OCI-LY7 (cell line): ENCODE results near the gene EXO5. TPM values are rescaled to one million over a fixed set of nuclear protein-coding genes. Genes with fewer than 3 reads are reported as not detected.
"Not testable (repeated sequence)": the region's sequence is repeated elsewhere in the genome, so short reads cannot be mapped to it uniquely, and the experiment has no call there.

Experiments
- BruUV-seq: library from RNA; stranded (reverse); fragments of 400-500 nt; replicated peaks from 2 replicates; lab custom pipeline; 2021; lab: Mats Ljungman, UMichigan
- CTCF ChIA-PET: fragments of 300-600 bp; sonication (Branson Sonifier 250); formaldehyde crosslinking; loops from one replicate; lab custom pipeline; 2022; ENCODE audit warnings: antibody characterized with exemption; ENCODE audit not compliant: unreplicated experiment; lab: Charles Lee
- POLR2A ChIA-PET: fragments of 300-600 bp; sonication (Branson Sonifier 250); formaldehyde crosslinking; loops from one replicate; lab custom pipeline; 2022; ENCODE audit warnings: antibody characterized with exemption; lab: Charles Lee
- DNase-seq: peaks from one replicate; pipeline ENCODE4 v3.0.0-alpha.2; 2015; ENCODE audit warnings: low spot score
- H2AFZ ChIP-seq: fragments of 200-600 bp; sonication (generic), shearing (Covaris generic); 2 replicates; pipeline ENCODE4 v1.6.1; 2014; ENCODE audit warnings: mild to moderate bottlenecking, antibody characterized with exemption, low read length, moderate library complexity
- H3K27ac ChIP-seq: fragments of 200-600 bp; sonication (generic); 2 replicates; pipeline ENCODE4 v1.5.1; 2014; ENCODE audit warnings: mixed run types, low read depth, mild to moderate bottlenecking, moderate library complexity, low read length, inconsistent platforms; ENCODE audit not compliant: poor library complexity, severe bottlenecking
- H3K36me3 ChIP-seq: fragments of 200-600 bp; sonication (generic); 2 replicates; pipeline ENCODE4 v1.6.1; 2014; ENCODE audit warnings: mild to moderate bottlenecking, antibody characterized with exemption, low read length, moderate library complexity, mixed read lengths; ENCODE audit not compliant: insufficient read depth
- H3K4me1 ChIP-seq: fragments of 200-600 bp; sonication (generic); 2 replicates; pipeline ENCODE4 v1.5.1; 2014; ENCODE audit warnings: mild to moderate bottlenecking, low read length; ENCODE audit not compliant: insufficient read depth, poor library complexity, severe bottlenecking
- H3K4me2 ChIP-seq: fragments of 200-600 bp; sonication (generic); 2 replicates; pipeline ENCODE4 v1.6.1; 2014; ENCODE audit warnings: mild to moderate bottlenecking, low read length
- H3K4me3 ChIP-seq: fragments of 200-600 bp; sonication (generic); 2 replicates; pipeline ENCODE4 v1.5.1; 2014; ENCODE audit warnings: mild to moderate bottlenecking, low read depth, low read length; ENCODE audit not compliant: poor library complexity, severe bottlenecking
- H3K79me2 ChIP-seq: fragments of 200-600 bp; sonication (generic); 2 replicates; pipeline ENCODE4 v1.6.1; 2016; ENCODE audit warnings: low read depth, mild to moderate bottlenecking, low read length, moderate library complexity, mixed read lengths; ENCODE audit not compliant: insufficient read depth
- H3K9me2 ChIP-seq: fragments of 200-600 bp; sonication (generic); 2 replicates; pipeline ENCODE4 v1.6.1; 2016; ENCODE audit warnings: mild to moderate bottlenecking, low read length, mixed read lengths; ENCODE audit not compliant: insufficient read depth
- H3K9me3 ChIP-seq: fragments of 200-600 bp; sonication (generic); 2 replicates; pipeline ENCODE4 v1.6.1; 2014; ENCODE audit warnings: mild to moderate bottlenecking, mixed run types, low read length, mixed read lengths
- H4K20me1 ChIP-seq: fragments of 200-600 bp; sonication (generic); 2 replicates; pipeline ENCODE4 v1.6.1; 2014; ENCODE audit warnings: mild to moderate bottlenecking, antibody characterized with exemption, low read length, moderate library complexity, mixed read lengths; ENCODE audit not compliant: insufficient read depth
- EZH2phosphoT487 ChIP-seq: fragments of 200-600 bp; sonication (generic); IDR thresholded peaks from 2 replicates; pipeline ENCODE4 v1.6.1; 2018; ENCODE audit warnings: low read depth, borderline replicate concordance, mild to moderate bottlenecking, mixed run types, antibody characterized with exemption, low read length, moderate library complexity, mixed read lengths
- intact Hi-C: fragments of 100-400 bp; cut with micrococcal nuclease; formaldehyde crosslinking; loops from one replicate; pipeline ENCODE4 v1.10.0; 2022; ENCODE audit not compliant: unreplicated experiment
- total RNA-seq, 2 experiments: library from RNA; depleted of rRNA in 1 of 2; stranded (reverse); fragments of >200 nt in 1 of 2; shearing (Covaris generic) in 1 of 2; gene quantifications; 2 replicates each; pipeline ENCODE4 v1.2.3, GENCODE V29; 2014 to 2022
- TF ChIP-seq, protein P1 (sequence below): fragments of 200-600 bp; sonication (generic); conservative IDR thresholded peaks from 2 replicates; pipeline ENCODE4 v1.5.1; 2014; ENCODE audit warnings: mild to moderate bottlenecking, antibody characterized with exemption, low read length, moderate library complexity, mixed read lengths

Gene EXO5
- total RNA-seq, 2 experiments from 2014 or later = 11.2 to 12.7 TPM

DNA sequence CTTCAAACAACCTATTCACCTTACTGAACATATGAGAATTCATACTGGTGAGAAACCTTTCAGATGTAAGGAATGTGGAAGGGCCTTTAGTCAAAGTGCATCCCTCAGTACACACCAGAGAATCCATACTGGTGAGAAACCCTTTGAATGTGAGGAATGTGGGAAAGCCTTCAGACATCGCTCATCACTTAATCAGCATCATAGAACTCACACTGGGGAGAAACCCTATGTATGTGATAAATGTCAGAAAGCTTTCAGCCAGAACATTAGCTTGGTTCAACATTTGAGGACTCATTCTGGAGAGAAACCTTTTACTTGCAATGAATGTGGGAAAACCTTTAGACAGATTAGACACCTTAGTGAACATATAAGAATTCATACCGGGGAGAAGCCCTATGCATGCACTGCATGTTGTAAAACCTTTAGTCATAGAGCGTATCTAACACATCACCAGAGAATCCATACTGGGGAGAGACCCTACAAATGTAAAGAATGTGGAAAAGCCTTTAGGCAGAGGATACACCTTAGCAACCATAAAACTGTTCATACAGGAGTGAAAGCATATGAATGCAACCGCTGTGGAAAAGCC is 13.2 kb upstream of the EXO5 start:
- Histone ChIP-seq H3K36me3 (peaks cover 50% of the 10 kb centered on the region), H3K9me3 (peaks cover 41% of the 10 kb centered on the region), H3K9me2 (no peaks in the 10 kb centered on the region), H4K20me1 (no peaks in the 10 kb centered on the region), H3K4me2 (no peak overlapping the region), H3K27ac (no peak overlapping the region), H3K79me2 (no peaks in the 10 kb centered on the region), H3K4me3 (no peak overlapping the region), H2AFZ (no peak overlapping the region), H3K4me1 (no peaks in the 10 kb centered on the region)
- TF ChIP-seq EZH2phosphoT487 = no peak
- TF ChIP-seq, protein P1, sequence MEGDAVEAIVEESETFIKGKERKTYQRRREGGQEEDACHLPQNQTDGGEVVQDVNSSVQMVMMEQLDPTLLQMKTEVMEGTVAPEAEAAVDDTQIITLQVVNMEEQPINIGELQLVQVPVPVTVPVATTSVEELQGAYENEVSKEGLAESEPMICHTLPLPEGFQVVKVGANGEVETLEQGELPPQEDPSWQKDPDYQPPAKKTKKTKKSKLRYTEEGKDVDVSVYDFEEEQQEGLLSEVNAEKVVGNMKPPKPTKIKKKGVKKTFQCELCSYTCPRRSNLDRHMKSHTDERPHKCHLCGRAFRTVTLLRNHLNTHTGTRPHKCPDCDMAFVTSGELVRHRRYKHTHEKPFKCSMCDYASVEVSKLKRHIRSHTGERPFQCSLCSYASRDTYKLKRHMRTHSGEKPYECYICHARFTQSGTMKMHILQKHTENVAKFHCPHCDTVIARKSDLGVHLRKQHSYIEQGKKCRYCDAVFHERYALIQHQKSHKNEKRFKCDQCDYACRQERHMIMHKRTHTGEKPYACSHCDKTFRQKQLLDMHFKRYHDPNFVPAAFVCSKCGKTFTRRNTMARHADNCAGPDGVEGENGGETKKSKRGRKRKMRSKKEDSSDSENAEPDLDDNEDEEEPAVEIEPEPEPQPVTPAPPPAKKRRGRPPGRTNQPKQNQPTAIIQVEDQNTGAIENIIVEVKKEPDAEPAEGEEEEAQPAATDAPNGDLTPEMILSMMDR = no peak
- TSS peak; percentile 64 for BruUV-seq
- no peak for DNase-seq
- ChIA-PET POLR2A (no interaction called here), CTCF (no interaction called here)
- intact Hi-C loops = no loop called here

DNA sequence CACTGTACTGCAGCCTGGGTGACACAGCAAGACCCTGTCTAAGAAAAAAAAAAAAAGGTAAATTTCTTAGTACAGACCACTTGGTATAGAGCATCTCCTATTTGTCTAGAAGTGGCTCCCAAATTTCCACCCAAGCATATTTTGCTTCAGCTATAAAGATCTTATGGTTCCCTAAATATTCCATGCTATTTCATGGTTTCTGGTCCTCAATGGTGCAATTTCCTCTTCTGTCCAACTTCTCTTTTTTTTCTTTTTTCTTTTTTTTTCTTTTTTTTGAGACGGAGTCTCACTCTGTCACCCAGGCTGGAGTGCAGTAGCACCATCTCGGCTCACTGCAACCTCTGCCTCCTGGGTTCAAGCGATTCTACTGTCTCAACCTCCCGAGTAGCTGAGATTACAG is 5.9 kb upstream of the EXO5 start:
- intact Hi-C loops, H3K27ac ChIP-seq, CTCF ChIA-PET, H2AFZ ChIP-seq, H3K79me2 ChIP-seq, H4K20me1 ChIP-seq, DNase-seq, H3K9me2 ChIP-seq, H3K4me1 ChIP-seq, H3K4me3 ChIP-seq, BruUV-seq, H3K36me3 ChIP-seq, H3K4me2 ChIP-seq: not testable (repeated sequence)
- POLR2A ChIA-PET = interaction anchor here (0.6 kb wide), 1 partner anchor 63 kb away, joined by 3 read pairs; no protein-coding TSS in a partner anchor
- peaks cover 21% of the 10 kb centered on the region; the same call in 1 of the 2 replicates for H3K9me3 ChIP-seq

GRCh38 chr1:40507973-40508372 is 594 bp upstream of the EXO5 start:
- Histone ChIP-seq H3K79me2 (0 out of 2 replicates have a peak, but pooled peaks cover 3% of the 10 kb centered on the region), H3K4me1 (peaks cover 18% of the 10 kb centered on the region), H2AFZ (peak overlapping the region; percentile 90), H3K27ac (peak overlapping the region; percentile 29), H3K9me2 (no peaks in the 10 kb centered on the region), H3K36me3 (no peaks in the 10 kb centered on the region; the same call in 1 of the 2 replicates), H3K9me3 (peaks cover 21% of the 10 kb centered on the region; the same call in 1 of the 2 replicates), H4K20me1 (no peaks in the 10 kb centered on the region), H3K4me2 (peak overlapping the region; percentile 82), H3K4me3 (peak overlapping the region; percentile 71)
- DNase-seq = no peak
- ChIA-PET POLR2A (interaction anchor here (1.0 to 1.8 kb wide), 4 partner anchors 9 to 82 kb away, joined by 3 to 9 read pairs (median 4); partner anchors contain the start of genes ZFP69B and ZNF684), CTCF (no interaction called here)
- intact Hi-C loops = no loop called here
- no peak for TF ChIP-seq EZH2phosphoT487
- TF ChIP-seq, protein P1 = no peak
- BruUV-seq = TSS peak; percentile 90
